ENCODE measurements around the gene ZNF814. TPM values are rescaled to one million over a fixed set of nuclear protein-coding genes. Genes with fewer than 3 reads are reported as not detected.

ZNF814 gene
- polyA plus RNA-seq, 3 donors: 2.5 to 6.3 (median 3.8) TPM

GRCh38 chr19:57935731-57936130, 46.9 kb upstream of the ZNF814 start:
- H3K4me2 ChIP-seq (replicated peaks; ENCODE audit: extremely low read depth, low read length, poor library complexity, severe bottlenecking): no peak overlapping the region
- H2AFZ ChIP-seq (ENCODE audit: insufficient read depth, low read depth, low read length, poor library complexity, severe bottlenecking): no peak overlapping the region
- no peak overlapping the region for H3K27ac ChIP-seq (ENCODE audit: low read depth in 1 of 2, low read length in 2 of 2)
- peaks cover 0 to 14% of the 10 kb centered on the region in 2 donors for H3K36me3 ChIP-seq (replicated peaks in 1 of 2; ENCODE audit: control insufficient read depth in 1 of 2, insufficient read depth in 2 of 2, low read length in 2 of 2)
- H3K27me3 Mint-ChIP-seq (ENCODE audit: low read depth in 3 of 3): peaks cover 4 to 7% (median 5%) of the 10 kb centered on the region in 3 donors
- H3K4me1 ChIP-seq (ENCODE audit: control insufficient read depth in 1 of 2, insufficient read depth in 2 of 2, low read length in 2 of 2): peaks cover 6 to 8% of the 10 kb centered on the region in 2 donors
- peaks cover 52 to 97% (median 94%) of the 10 kb centered on the region in 7 donors for H3K9me3 Mint-ChIP-seq
- peak overlapping the region in 1 of 3 experiments; percentile 79 for H3K4me3 ChIP-seq (replicated peaks in 1 of 3; ENCODE audit: low read depth in 2 of 3, low read length in 3 of 3)
- TF ChIP-seq CTCF (IDR thresholded peaks at IDR 0.05): no peak
- H3K9ac ChIP-seq (ENCODE audit: insufficient read depth, low read length, poor library complexity, severe bottlenecking): no peak overlapping the region
- no peak for DNase-seq
- peaks cover 11% of the 10 kb centered on the region for H3K4me1 Mint-ChIP-seq
- no peaks in the 10 kb centered on the region for H4K20me1 ChIP-seq (ENCODE audit: insufficient read depth, low read length)
- peak overlapping the region in 1 of 2 donors; percentile 96 for H3K4me3 Mint-ChIP-seq
- no peaks in the 10 kb centered on the region for H3K27me3 ChIP-seq (ENCODE audit: control insufficient read depth in 2 of 2, insufficient read depth in 2 of 2, low read length in 2 of 2)
- no peaks in the 10 kb centered on the region for H3K79me2 ChIP-seq (ENCODE audit: insufficient read depth, low read length)
- H3K36me3 Mint-ChIP-seq: peaks cover 16 to 35% of the 10 kb centered on the region in 2 donors
- WGBS (ENCODE audit: insufficient coverage): 95% methylated on average over 3 of the region's 12 CpGs
- intact Hi-C loops (cut with micrococcal nuclease): no loop called here
- H3K9me3 ChIP-seq (replicated peaks in 1 of 2; ENCODE audit: control insufficient read depth in 1 of 2, insufficient read depth in 1 of 2, low read length in 2 of 2): peaks cover 83 to 93% of the 10 kb centered on the region in 2 donors
- no peak overlapping the region for H3K27ac Mint-ChIP-seq

- peak within 1 kb of the TSS; percentile 54 to 79 (median 55) for H3K4me3 ChIP-seq (replicated peaks in 1 of 3; ENCODE audit: low read depth in 2 of 3, low read length in 3 of 3)
- H3K9me3 Mint-ChIP-seq: peaks cover 56 to 100% (median 97%) of the 10 kb centered on the region in 7 donors
- DNase-seq: peak; percentile 42 to 57 (median 43)
- H3K79me2 ChIP-seq (ENCODE audit: insufficient read depth, low read length): no peaks in the 10 kb centered on the region
- peak within 1 kb of the TSS; percentile 91 to 96 for H3K4me3 Mint-ChIP-seq
- TF ChIP-seq CTCF (IDR thresholded peaks at IDR 0.05): no peak
- H3K9me3 ChIP-seq (replicated peaks in 1 of 2; ENCODE audit: control insufficient read depth in 1 of 2, insufficient read depth in 1 of 2, low read length in 2 of 2): peaks cover 89 to 99% of the 10 kb centered on the region in 2 donors
- no peaks in the 10 kb centered on the region for H3K27me3 ChIP-seq (ENCODE audit: control insufficient read depth in 2 of 2, insufficient read depth in 2 of 2, low read length in 2 of 2)
- H3K36me3 Mint-ChIP-seq: peaks cover 19 to 33% of the 10 kb centered on the region in 2 donors
- H3K36me3 ChIP-seq (replicated peaks in 1 of 2; ENCODE audit: control insufficient read depth in 1 of 2, insufficient read depth in 2 of 2, low read length in 2 of 2): peaks cover 0 to 16% of the 10 kb centered on the region in 2 donors
- peak within 1 kb of the TSS; percentile 81 for H3K4me2 ChIP-seq (replicated peaks; ENCODE audit: extremely low read depth, low read length, poor library complexity, severe bottlenecking)
- H3K27ac ChIP-seq (ENCODE audit: low read depth in 1 of 2, low read length in 2 of 2): peak within 1 kb of the TSS in 1 of 2 donors; percentile 43
- H4K20me1 ChIP-seq (ENCODE audit: insufficient read depth, low read length): no peaks in the 10 kb centered on the region
- H2AFZ ChIP-seq (ENCODE audit: insufficient read depth, low read depth, low read length, poor library complexity, severe bottlenecking): peak within 1 kb of the TSS; percentile 82
- peak within 1 kb of the TSS in 5 of 7 donors; percentile 16 to 77 (median 57) for H3K27ac Mint-ChIP-seq
- H3K27me3 Mint-ChIP-seq (ENCODE audit: low read depth in 3 of 3): peaks cover 4 to 7% (median 5%) of the 10 kb centered on the region in 3 donors
- intact Hi-C loops (cut with micrococcal nuclease): no loop called here
- peaks cover 11% of the 10 kb centered on the region for H3K4me1 Mint-ChIP-seq
- 6% methylated on average over 48 of the region's 54 CpGs for WGBS (ENCODE audit: insufficient coverage)
- H3K4me1 ChIP-seq (ENCODE audit: control insufficient read depth in 1 of 2, insufficient read depth in 2 of 2, low read length in 2 of 2): peaks cover 6 to 8% of the 10 kb centered on the region in 2 donors
- peak within 1 kb of the TSS; percentile 59 for H3K9ac ChIP-seq (ENCODE audit: insufficient read depth, low read length, poor library complexity, severe bottlenecking)
Observed at GRCh38 chr19:57934820-57935665, 46.2 kb upstream of the ZNF814 start, which contains the start of gene ZNF418. TSS of gene ZNF418 (minus strand) at chr19:57935402. CDS start at chr19:57933822, 1,580 bp downstream.
